ENCODE data around the gene SPDYE17.
"Not testable (repeated sequence)": the region's sequence is repeated elsewhere in the genome, so short reads cannot be mapped to it uniquely, and the experiment has no call there.

- not testable (repeated sequence) for TF ChIP-seq POLR2A, CTCF (IDR thresholded peaks at IDR 0.05)
Measured at GRCh38 chr7:76990202-76990601, 42.0 kb downstream of the SPDYE17 start.

Measured in right lobe of liver (tissue), 4 donors.